SU-DHL-6 (cell line): Measurements from ENCODE around the gene FERMT3.
A peak's percentile ranks its signal among the peaks of the same experiment; 100 is the strongest.
"Not testable (repeated sequence)": the region's sequence is repeated elsewhere in the genome, so short reads cannot be mapped to it uniquely, and the experiment has no call there.

ENCODE experiments used
- H2AFZ ChIP-seq: fragments of 200-600 bp; sonication (generic); 2 replicates; pipeline ENCODE4 v1.6.1; 2014; ENCODE audit warnings: low read depth, mild to moderate bottlenecking, moderate library complexity, mixed read lengths, antibody characterized with exemption, low read length; ENCODE audit not compliant: severe bottlenecking
- H3F3A ChIP-seq: fragments of 200-600 bp; shearing (Covaris generic); 2 replicates; pipeline ENCODE4 v1.6.0; 2016; ENCODE audit warnings: antibody characterized with exemption, mild to moderate bottlenecking; ENCODE audit not compliant: insufficient read depth
- H3K27ac ChIP-seq: fragments of 200-600 bp; sonication (generic); 2 replicates; pipeline ENCODE4 v1.5.1; 2016; ENCODE audit warnings: low read depth, mild to moderate bottlenecking, low read length, moderate library complexity, mixed read lengths
- H3K27me3 ChIP-seq: fragments of 200-600 bp; sonication (generic), shearing (Covaris generic); 2 replicates; pipeline ENCODE4 v1.6.0; 2014; ENCODE audit warnings: mild to moderate bottlenecking, low read length
- H3K36me3 ChIP-seq: fragments of 200-600 bp; sonication (generic); 2 replicates; pipeline ENCODE4 v1.6.1; 2014; ENCODE audit warnings: mild to moderate bottlenecking, low read length, mixed read lengths
- H3K4me2 ChIP-seq: fragments of 300-600, 200-600 bp; shearing (Covaris generic), sonication (generic); 2 replicates; pipeline ENCODE4 v1.6.0; 2014; ENCODE audit warnings: low read length, low read depth, mild to moderate bottlenecking; ENCODE audit not compliant: poor library complexity, severe bottlenecking
- H3K4me3 ChIP-seq: fragments of 200-600 bp; sonication (generic); 2 replicates; pipeline ENCODE4 v1.5.1; 2014; ENCODE audit warnings: antibody characterized with exemption, low read length, mild to moderate bottlenecking, mixed read lengths; ENCODE audit not compliant: insufficient read depth, poor library complexity, severe bottlenecking
- H3K79me2 ChIP-seq: fragments of 200-600 bp; sonication (generic); 2 replicates; pipeline ENCODE4 v1.6.1; 2014; ENCODE audit warnings: mild to moderate bottlenecking, low read length, moderate library complexity; ENCODE audit not compliant: insufficient read depth
- H3K9ac ChIP-seq: fragments of 200-600 bp; sonication (generic); 2 replicates; pipeline ENCODE4 v1.7.0; 2014; ENCODE audit warnings: mild to moderate bottlenecking, low read length
- H3K9me2 ChIP-seq: fragments of 200-600 bp; sonication (generic); replicated peaks from 2 replicates; pipeline ENCODE4 v1.6.1; 2014; ENCODE audit warnings: low read length; ENCODE audit not compliant: insufficient read depth
- H3K9me3 ChIP-seq: fragments of 200-600 bp; sonication (generic); 2 replicates; pipeline ENCODE4 v1.6.1; 2014; ENCODE audit warnings: low read length, mixed read lengths; ENCODE audit not compliant: insufficient read depth
- H4K20me1 ChIP-seq: fragments of 200-600 bp; sonication (generic); 2 replicates; pipeline ENCODE4 v1.6.1; 2014; ENCODE audit warnings: low read depth, mild to moderate bottlenecking, antibody characterized with exemption, low read length, moderate library complexity, mixed read lengths
- CTCF ChIP-seq: fragments of 200-600 bp; sonication (generic); IDR thresholded peaks from one replicate; pipeline ENCODE4 v1.5.1; 2017; ENCODE audit warnings: antibody characterized with exemption, mild to moderate bottlenecking, low read length, moderate library complexity; ENCODE audit not compliant: insufficient read depth, poor library complexity, severe bottlenecking
- EZH2phosphoT487 ChIP-seq: fragments of 200-600 bp; sonication (generic), shearing (Covaris generic); conservative IDR thresholded peaks from 2 replicates; pipeline ENCODE4 v1.6.1; 2018; ENCODE audit warnings: mild to moderate bottlenecking, antibody characterized with exemption, low read length, moderate library complexity, mixed read lengths

The FERMT3 gene

GRCh38 chr11:64244966-64245365 is 38.4 kb downstream of the FERMT3 start:
- Histone ChIP-seq H3K9ac (peak overlapping the region; percentile 89), H3K27ac (peak overlapping the region; percentile 90), H3K9me3 (no peaks in the 10 kb centered on the region), H3K79me2 (peaks cover 22% of the 10 kb centered on the region), H3K36me3 (no peaks in the 10 kb centered on the region), H3K4me2 (peak overlapping the region; percentile 82), H4K20me1 (no peaks in the 10 kb centered on the region), H3F3A (peaks cover 48% of the 10 kb centered on the region), H3K9me2 (no peaks in the 10 kb centered on the region), H3K4me3 (peak overlapping the region; percentile 97), H3K27me3 (no peaks in the 10 kb centered on the region), H2AFZ (no peak overlapping the region)
- TF ChIP-seq EZH2phosphoT487 (no peak), CTCF (no peak)

DNA sequence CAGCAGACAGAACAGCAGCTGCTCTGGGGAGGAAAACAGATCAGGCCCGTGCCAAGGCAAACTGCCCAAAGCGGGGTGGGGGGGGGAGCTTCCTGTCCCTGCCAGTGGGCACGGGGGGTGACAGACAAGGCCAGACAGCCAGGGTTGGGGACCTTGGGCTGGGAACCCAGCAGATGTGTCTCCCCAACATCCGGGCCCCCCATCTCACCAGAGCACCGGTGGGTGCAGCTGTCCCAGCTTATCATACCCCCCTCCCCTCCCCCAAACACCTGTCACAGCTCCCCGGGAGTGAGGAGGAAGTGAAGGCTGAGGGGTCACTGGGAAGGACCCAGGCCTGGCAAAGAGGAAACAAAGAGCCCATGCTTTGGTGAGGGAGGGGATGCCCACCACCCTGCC is 38.9 kb downstream of the FERMT3 start:
- TF ChIP-seq CTCF = no peak
- no peak for TF ChIP-seq EZH2phosphoT487
- Histone ChIP-seq H3K79me2 (peaks cover 22% of the 10 kb centered on the region), H3K9me3 (no peaks in the 10 kb centered on the region), H3K36me3 (no peaks in the 10 kb centered on the region), H3K27ac (peak overlapping the region; percentile 90), H2AFZ (no peak overlapping the region), H3K4me3 (peak overlapping the region; percentile 97), H3K9me2 (no peaks in the 10 kb centered on the region), H3K27me3 (no peaks in the 10 kb centered on the region), H3K4me2 (peak overlapping the region; percentile 82), H4K20me1 (no peaks in the 10 kb centered on the region), H3K9ac (peak overlapping the region; percentile 89), H3F3A (peaks cover 44% of the 10 kb centered on the region)

DNA sequence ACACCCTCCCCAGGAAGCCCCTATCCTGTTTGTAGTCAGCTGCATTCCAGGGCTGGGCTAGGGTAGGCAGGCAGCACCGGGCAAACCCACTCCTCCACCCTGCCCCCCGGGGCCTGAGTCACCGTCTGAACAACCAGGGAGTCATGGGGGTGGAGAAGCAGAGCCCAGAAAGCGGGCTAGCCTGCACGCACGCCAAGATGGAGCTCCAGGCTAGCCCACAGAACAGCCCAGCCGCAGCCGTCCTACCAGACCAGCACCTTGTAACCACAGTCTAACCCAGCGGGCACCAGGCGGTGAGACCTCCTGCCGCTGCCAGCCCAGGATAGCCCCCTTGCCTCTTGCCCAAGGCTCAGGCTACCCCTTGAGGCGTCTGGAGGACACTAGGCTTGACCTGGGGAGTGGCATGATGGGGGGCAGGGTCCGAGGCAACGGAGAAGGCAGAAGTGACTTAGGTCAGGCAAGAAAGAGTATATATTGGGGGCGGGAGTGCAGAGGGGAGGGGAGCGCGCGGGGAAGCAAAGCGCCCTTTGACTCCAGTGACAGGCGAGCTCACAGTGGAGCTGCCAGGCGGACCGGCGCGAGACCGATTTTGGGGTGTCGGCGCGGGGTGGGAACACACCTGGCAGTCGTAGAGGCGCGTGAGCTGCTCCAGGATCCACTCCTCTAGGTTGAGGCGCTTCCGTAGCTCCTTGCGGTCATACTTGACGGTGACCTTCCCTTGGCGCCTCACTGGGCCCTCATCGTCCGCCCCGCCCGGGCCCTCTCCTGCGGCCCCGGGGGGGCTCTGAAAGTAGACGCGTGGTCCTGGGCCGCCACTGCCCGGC is 39.5 kb downstream of the FERMT3 start:
- peak overlapping the region; percentile 90 for H3K27ac ChIP-seq
- H3K9me2 ChIP-seq = no peaks in the 10 kb centered on the region
- H3K27me3 ChIP-seq = no peaks in the 10 kb centered on the region
- H3K9ac ChIP-seq = peak overlapping the region; percentile 89
- H2AFZ ChIP-seq = no peak overlapping the region
- H3K4me3 ChIP-seq = peak overlapping the region; percentile 97
- H4K20me1 ChIP-seq = no peaks in the 10 kb centered on the region
- peaks cover 41% of the 10 kb centered on the region for H3F3A ChIP-seq
- no peaks in the 10 kb centered on the region for H3K36me3 ChIP-seq
- TF ChIP-seq CTCF (no peak), EZH2phosphoT487 (no peak)
- no peaks in the 10 kb centered on the region for H3K9me3 ChIP-seq
- H3K4me2 ChIP-seq = peak overlapping the region; percentile 82
- H3K79me2 ChIP-seq = peaks cover 22% of the 10 kb centered on the region

- not testable (repeated sequence) for H3K9me3 ChIP-seq, H2AFZ ChIP-seq, H4K20me1 ChIP-seq, H3K36me3 ChIP-seq, H3K4me2 ChIP-seq, H3K27me3 ChIP-seq, H3K9me2 ChIP-seq
- Histone ChIP-seq H3K9ac (peak overlapping the region; percentile 89), H3K4me3 (peak overlapping the region; percentile 97), H3F3A (peaks cover 41% of the 10 kb centered on the region), H3K27ac (peak overlapping the region; percentile 90; the same call in 1 of the 2 replicates), H3K79me2 (peaks cover 22% of the 10 kb centered on the region)
These were observed 40.0 kb downstream of the FERMT3 start for GRCh38 chr11:64246621-64246870.
